IPS-NIHi7 (cell line): ENCODE measurements around the gene PRR9.
"Not testable (repeated sequence)": the region's sequence is repeated elsewhere in the genome, so short reads cannot be mapped to it uniquely, and the experiment has no call there.

ENCODE experiments used
- DNase-seq: peaks from one replicate; pipeline ENCODE4 v3.0.0; 2012; ENCODE audit warnings: mixed read lengths; ENCODE audit errors: extremely low spot score

The PRR9 gene

GRCh38 chr1:153217212-153217611 is at the start of gene PRR9:
TSS of gene PRR9 (plus strand) at chr1:153217584. CDS start at chr1:153218145, 561 bp downstream.
- no peak for DNase-seq

- no peak for DNase-seq
These were observed 48.7 kb upstream of the PRR9 start for GRCh38 chr1:153168686-153169085.

- no peak for DNase-seq
These were observed 42.8 kb upstream of the PRR9 start for GRCh38 chr1:153174624-153175023.

- no peak for DNase-seq
These were observed 38.5 kb upstream of the PRR9 start for GRCh38 chr1:153178922-153179321.

- DNase-seq, result no peak
These were observed 36.8 kb upstream of the PRR9 start for GRCh38 chr1:153180556-153180955.

GRCh38 chr1:153188301-153188700 is 29.1 kb upstream of the PRR9 start:
- DNase-seq, result not testable (repeated sequence)

- DNase-seq, result peak; percentile 41
These were observed 27.0 kb upstream of the PRR9 start for GRCh38 chr1:153190373-153190772.

GRCh38 chr1:153192697-153193096 is 24.7 kb upstream of the PRR9 start:
- DNase-seq, result peak; percentile 70

- no peak for DNase-seq
These were observed 22.9 kb upstream of the PRR9 start for GRCh38 chr1:153194331-153195050.

GRCh38 chr1:153195216-153195615 is 22.2 kb upstream of the PRR9 start:
- no peak for DNase-seq

- DNase-seq, result no peak
These were observed 15.4 kb upstream of the PRR9 start for GRCh38 chr1:153202006-153202405.

- DNase-seq, result no peak
These were observed 14.3 kb upstream of the PRR9 start, which contains the start of gene LELP1 for GRCh38 chr1:153203130-153203529. TSS of gene LELP1 (plus strand) at chr1:153203430. CDS start at chr1:153204708, 1,278 bp downstream.

- no peak for DNase-seq
These were observed 10.8 kb upstream of the PRR9 start for GRCh38 chr1:153206631-153207030.

GRCh38 chr1:153210206-153210605 is 7.2 kb upstream of the PRR9 start:
- DNase-seq, result no peak

- no peak for DNase-seq
These were observed 5.2 kb upstream of the PRR9 start for GRCh38 chr1:153212201-153212600.

GRCh38 chr1:153213519-153213918 is 3.9 kb upstream of the PRR9 start:
- no peak for DNase-seq

GRCh38 chr1:153217744-153218416 is 496 bp downstream of the PRR9 start:
- no peak for DNase-seq

GRCh38 chr1:153220606-153221303 is 3.4 kb downstream of the PRR9 start:
- no peak for DNase-seq

- DNase-seq, result peak; percentile 28
These were observed 5.9 kb downstream of the PRR9 start for GRCh38 chr1:153223040-153223891.

GRCh38 chr1:153227810-153228209 is 10.4 kb downstream of the PRR9 start:
- DNase-seq, result no peak

GRCh38 chr1:153228491-153228890 is 11.1 kb downstream of the PRR9 start:
- no peak for DNase-seq
